Measurements from ENCODE around the gene CNTNAP5. TPM values are rescaled to one million over a fixed set of nuclear protein-coding genes. Genes with fewer than 3 reads are reported as not detected.

The CNTNAP5 gene
- total and polyA plus RNA-seq, 7 donors, result not detected

DNA sequence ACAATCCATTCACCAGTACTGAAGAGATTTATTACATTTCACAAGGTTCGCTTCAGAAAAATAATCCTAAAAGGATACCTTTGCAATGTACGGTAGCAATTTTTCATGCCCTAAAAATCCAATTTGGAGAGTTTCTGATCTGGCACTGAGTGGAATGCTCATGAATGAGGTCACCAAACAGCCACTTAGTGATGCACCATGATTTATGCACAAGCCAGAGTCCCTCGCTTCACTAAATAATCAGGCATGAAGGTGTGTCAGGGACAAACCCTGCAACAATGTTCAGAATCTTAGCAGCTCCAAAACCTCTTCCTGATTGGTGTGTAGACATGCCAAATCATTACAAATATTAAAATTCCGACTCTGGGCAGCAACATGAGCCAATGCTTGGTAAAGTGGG lies 221.1 kb downstream of the CNTNAP5 start:
- WGBS, 3 donors, result 58 to 78% (median 67%) methylated on average over 4 of the region's 4 CpGs
- no peak overlapping the region for H3K4me3 ChIP-seq
- DNase-seq (no peak), ATAC-seq (no peak)
- H3K4me1 ChIP-seq, result no peaks in the 10 kb centered on the region
- intact Hi-C loops (cut with DNase I), result no loop called here
- no peaks in the 10 kb centered on the region for H3K9me3 ChIP-seq
- H3K27ac ChIP-seq, result no peak overlapping the region
- H3K36me3 ChIP-seq (ENCODE audit: insufficient read depth in 1 of 2, low read depth in 1 of 2), result no peaks in the 10 kb centered on the region
- TF ChIP-seq, protein P1, sequence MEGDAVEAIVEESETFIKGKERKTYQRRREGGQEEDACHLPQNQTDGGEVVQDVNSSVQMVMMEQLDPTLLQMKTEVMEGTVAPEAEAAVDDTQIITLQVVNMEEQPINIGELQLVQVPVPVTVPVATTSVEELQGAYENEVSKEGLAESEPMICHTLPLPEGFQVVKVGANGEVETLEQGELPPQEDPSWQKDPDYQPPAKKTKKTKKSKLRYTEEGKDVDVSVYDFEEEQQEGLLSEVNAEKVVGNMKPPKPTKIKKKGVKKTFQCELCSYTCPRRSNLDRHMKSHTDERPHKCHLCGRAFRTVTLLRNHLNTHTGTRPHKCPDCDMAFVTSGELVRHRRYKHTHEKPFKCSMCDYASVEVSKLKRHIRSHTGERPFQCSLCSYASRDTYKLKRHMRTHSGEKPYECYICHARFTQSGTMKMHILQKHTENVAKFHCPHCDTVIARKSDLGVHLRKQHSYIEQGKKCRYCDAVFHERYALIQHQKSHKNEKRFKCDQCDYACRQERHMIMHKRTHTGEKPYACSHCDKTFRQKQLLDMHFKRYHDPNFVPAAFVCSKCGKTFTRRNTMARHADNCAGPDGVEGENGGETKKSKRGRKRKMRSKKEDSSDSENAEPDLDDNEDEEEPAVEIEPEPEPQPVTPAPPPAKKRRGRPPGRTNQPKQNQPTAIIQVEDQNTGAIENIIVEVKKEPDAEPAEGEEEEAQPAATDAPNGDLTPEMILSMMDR (IDR thresholded peaks at IDR 0.05), result no peak
- no peaks in the 10 kb centered on the region for H3K27me3 ChIP-seq (ENCODE audit: insufficient read depth in 3 of 3, low read length in 2 of 3)

DNA sequence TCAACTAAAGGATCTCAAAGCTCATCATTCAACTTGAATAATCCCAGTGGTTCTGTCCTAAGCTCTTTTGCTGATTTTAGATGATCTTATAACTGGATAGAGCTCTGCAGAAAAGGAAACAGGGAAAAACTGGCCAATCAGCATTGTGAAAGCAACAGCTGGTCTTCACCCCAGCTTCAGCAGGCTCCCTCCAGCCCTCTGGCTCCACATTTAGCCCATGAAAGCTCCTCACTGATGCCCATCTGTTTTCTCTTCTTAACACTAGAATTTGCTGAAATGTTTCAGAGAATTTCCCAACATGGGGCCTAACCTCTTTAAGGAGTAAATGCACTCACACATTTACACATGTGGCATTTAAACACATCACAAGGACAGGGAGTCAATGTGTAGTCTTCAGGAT lies 223.3 kb downstream of the CNTNAP5 start:
- Histone ChIP-seq H3K27ac (no peak overlapping the region), H3K9me3 (no peaks in the 10 kb centered on the region), H3K27me3 (ENCODE audit: insufficient read depth in 3 of 3, low read length in 2 of 3) (no peaks in the 10 kb centered on the region), H3K4me3 (no peak overlapping the region), H3K36me3 (ENCODE audit: insufficient read depth in 1 of 2, low read depth in 1 of 2) (no peaks in the 10 kb centered on the region), H3K4me1 (no peaks in the 10 kb centered on the region)
- TF ChIP-seq, protein P1 (IDR thresholded peaks at IDR 0.05), result no peak
- DNase-seq, result no peak
- intact Hi-C loops (cut with DNase I), result no loop called here
- no peak for ATAC-seq

DNA sequence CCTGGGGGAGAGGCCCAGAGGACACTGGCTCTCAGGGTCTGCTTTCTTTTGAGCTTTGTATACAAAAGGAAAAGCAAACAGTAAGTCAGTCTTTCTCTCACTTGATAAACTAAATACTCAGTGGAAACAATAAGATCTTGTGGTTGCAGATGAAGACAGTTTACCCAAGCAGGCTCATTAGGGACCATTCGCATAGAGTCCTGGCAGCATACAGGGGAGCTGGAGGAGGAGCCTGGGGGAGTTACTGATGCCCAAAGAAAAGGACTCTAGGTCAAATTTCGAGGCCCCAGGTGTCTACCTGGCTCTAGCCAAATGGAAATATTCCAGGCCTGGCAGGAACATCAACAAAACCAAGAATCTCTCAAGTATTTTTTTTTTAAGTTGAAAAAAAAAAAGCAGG lies 225.3 kb downstream of the CNTNAP5 start:
- Histone ChIP-seq H3K27ac (no peak overlapping the region), H3K27me3 (ENCODE audit: insufficient read depth in 3 of 3, low read length in 2 of 3) (no peaks in the 10 kb centered on the region), H3K4me1 (no peaks in the 10 kb centered on the region), H3K9me3 (no peaks in the 10 kb centered on the region), H3K36me3 (ENCODE audit: insufficient read depth in 1 of 2, low read depth in 1 of 2) (no peaks in the 10 kb centered on the region), H3K4me3 (no peak overlapping the region)
- TF ChIP-seq, protein P1 (IDR thresholded peaks at IDR 0.05), result no peak
- intact Hi-C loops (cut with DNase I), result no loop called here
- ATAC-seq, result no peak
- no peak for DNase-seq
- 66 to 72% (median 69%) methylated on average over 2 of the region's 2 CpGs for WGBS, 3 donors

DNA sequence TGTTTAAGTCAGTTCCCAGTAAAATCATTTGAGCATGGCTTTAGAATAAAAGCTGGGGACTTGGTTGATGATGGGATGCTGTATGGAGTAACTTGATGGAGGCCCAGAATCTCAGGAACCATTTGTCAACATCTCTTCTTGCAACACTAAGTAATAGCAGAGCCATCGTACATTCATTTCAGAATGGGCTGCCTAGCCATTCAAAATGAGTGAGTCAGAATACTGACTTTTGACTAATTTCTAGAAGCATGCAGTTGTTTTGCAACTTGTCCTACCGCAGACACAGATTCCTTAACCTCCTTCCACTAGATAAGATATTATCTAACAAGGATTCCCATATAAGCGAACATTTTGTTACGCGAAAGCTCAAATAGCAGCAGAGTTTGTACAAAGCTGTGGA lies 229.5 kb downstream of the CNTNAP5 start:
- Histone ChIP-seq H3K36me3 (ENCODE audit: insufficient read depth in 1 of 2, low read depth in 1 of 2) (no peaks in the 10 kb centered on the region), H3K27me3 (ENCODE audit: insufficient read depth in 3 of 3, low read length in 2 of 3) (no peaks in the 10 kb centered on the region), H3K27ac (no peak overlapping the region), H3K4me1 (no peaks in the 10 kb centered on the region), H3K4me3 (no peak overlapping the region), H3K9me3 (no peaks in the 10 kb centered on the region)
- WGBS, 3 donors, result 94 to 97% (median 95%) methylated on average over 5 of the region's 5 CpGs
- intact Hi-C loops (cut with DNase I), result no loop called here
- ATAC-seq (no peak), DNase-seq (no peak)
- TF ChIP-seq, protein P1 (IDR thresholded peaks at IDR 0.05), result no peak

DNA sequence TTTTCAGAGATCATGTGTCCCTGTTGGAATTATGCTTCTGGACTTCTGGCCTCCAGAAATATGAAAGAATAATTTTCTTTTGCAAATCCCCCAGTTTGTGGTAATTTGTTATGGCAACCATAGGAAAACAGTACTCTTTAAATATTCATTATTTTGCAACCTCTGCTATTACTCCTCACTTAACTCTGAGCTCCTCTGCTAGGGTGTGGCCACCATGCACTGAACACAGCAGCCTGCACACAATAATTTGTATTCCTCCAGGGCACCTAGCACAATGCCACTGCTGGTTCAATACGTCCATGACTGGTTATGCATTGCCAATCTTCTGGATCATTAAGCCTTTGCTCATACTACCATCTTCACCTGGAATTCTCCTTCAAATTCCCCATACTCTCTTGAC lies 232.0 kb downstream of the CNTNAP5 start:
- 60 to 74% (median 69%) methylated on average over 1 of the region's 1 CpG for WGBS, 3 donors
- no peaks in the 10 kb centered on the region for H3K9me3 ChIP-seq
- ATAC-seq (no peak), DNase-seq (no peak)
- no peak overlapping the region for H3K27ac ChIP-seq
- H3K36me3 ChIP-seq (ENCODE audit: insufficient read depth in 1 of 2, low read depth in 1 of 2), result no peaks in the 10 kb centered on the region
- intact Hi-C loops (cut with DNase I), result no loop called here
- no peaks in the 10 kb centered on the region for H3K4me1 ChIP-seq
- TF ChIP-seq, protein P1 (IDR thresholded peaks at IDR 0.05), result no peak
- H3K27me3 ChIP-seq (ENCODE audit: insufficient read depth in 3 of 3, low read length in 2 of 3), result no peaks in the 10 kb centered on the region
- H3K4me3 ChIP-seq, result no peak overlapping the region

Data from psoas muscle (tissue), 8 donors.